Spleen (tissue), 7 donors: ENCODE measurements around the gene FMN2.

Experiments used
- POLR2A ChIP-seq, 3 donors: fragments of 450-650 bp; IDR thresholded peaks; one replicate each; pipeline ENCODE4 v1.5.1; 2017; ENCODE audit warnings: antibody characterized with exemption in 3 of 3, mild to moderate bottlenecking in 1 of 3
- POLR2AphosphoS5 ChIP-seq, 3 donors: sonication (generic); formaldehyde crosslinking; IDR thresholded peaks; one replicate each; pipeline ENCODE4 v1.5.1; 2017; ENCODE audit warnings: antibody characterized with exemption in 3 of 3
- TF ChIP-seq, protein P1 (sequence below), 11 experiments: fragments of 200-600 bp in 7 of 11; fragments of 450-650 bp in 4 of 11; sonication (generic) in 4 of 11; IDR thresholded peaks in 8 of 11; conservative IDR thresholded peaks in 3 of 11; 1 replicate in 7 of 11; 2 replicates in 4 of 11; pipeline versions ENCODE4 v1.4.0 to v1.8.0; 2016 to 2021; ENCODE audit warnings: antibody characterized with exemption in 11 of 11, inconsistent platforms in 4 of 11, mild to moderate bottlenecking in 1 of 11
- donor health status: DM: no; HTN: no; CAD: no; lungs with moderate emphysema.
- donor health status: DM: no; HTN: no; CAD: no.
- donor health status: DM: no; HTN: no; CAD: no.

DNA sequence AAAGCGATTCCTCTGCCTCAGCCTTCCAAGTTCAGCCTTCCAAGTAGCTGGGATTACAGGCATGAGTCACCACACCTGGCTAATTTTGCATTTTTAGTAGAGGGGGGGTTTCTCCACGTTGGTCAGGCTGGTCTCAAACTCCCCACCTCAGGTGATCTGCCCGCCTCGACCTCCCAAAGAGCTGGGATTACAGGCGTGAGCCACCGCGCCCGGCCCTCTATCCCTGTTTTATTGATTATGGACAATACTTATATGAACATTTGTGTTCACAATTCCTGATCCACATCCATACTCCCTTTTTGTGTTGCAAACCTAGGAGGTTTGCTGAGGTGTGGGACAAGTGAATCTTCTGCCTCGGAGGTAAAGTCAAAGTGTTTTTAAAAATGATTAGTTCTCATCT, 275.0 kb downstream of the FMN2 start:
- TF ChIP-seq, protein P1, sequence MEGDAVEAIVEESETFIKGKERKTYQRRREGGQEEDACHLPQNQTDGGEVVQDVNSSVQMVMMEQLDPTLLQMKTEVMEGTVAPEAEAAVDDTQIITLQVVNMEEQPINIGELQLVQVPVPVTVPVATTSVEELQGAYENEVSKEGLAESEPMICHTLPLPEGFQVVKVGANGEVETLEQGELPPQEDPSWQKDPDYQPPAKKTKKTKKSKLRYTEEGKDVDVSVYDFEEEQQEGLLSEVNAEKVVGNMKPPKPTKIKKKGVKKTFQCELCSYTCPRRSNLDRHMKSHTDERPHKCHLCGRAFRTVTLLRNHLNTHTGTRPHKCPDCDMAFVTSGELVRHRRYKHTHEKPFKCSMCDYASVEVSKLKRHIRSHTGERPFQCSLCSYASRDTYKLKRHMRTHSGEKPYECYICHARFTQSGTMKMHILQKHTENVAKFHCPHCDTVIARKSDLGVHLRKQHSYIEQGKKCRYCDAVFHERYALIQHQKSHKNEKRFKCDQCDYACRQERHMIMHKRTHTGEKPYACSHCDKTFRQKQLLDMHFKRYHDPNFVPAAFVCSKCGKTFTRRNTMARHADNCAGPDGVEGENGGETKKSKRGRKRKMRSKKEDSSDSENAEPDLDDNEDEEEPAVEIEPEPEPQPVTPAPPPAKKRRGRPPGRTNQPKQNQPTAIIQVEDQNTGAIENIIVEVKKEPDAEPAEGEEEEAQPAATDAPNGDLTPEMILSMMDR (IDR thresholded peaks at IDR 0.05 in 8 of 11, conservative IDR thresholded peaks at IDR 0.05 in 3 of 11), result no peak
- TF ChIP-seq POLR2AphosphoS5 (IDR thresholded peaks at IDR 0.05) (no peak), POLR2A (IDR thresholded peaks at IDR 0.05) (no peak)
